Astrocyte of the cerebellum (primary cell): ENCODE results near the gene MRPS5.

Experiments used
- DNase-seq: peaks from one replicate; pipeline ENCODE4 v3.0.0-alpha.2; 2011; ENCODE audit warnings: low read depth
- H3K4me3 ChIP-seq: 2 replicates; pipeline ENCODE4 v1.5.1; 2011; ENCODE audit warnings: mild to moderate bottlenecking, low read depth, low read length, moderate library complexity
- CTCF ChIP-seq: IDR thresholded peaks from 2 replicates; pipeline ENCODE4 v1.5.1; 2012; ENCODE audit warnings: low read length, low read depth, moderate library complexity, mild to moderate bottlenecking; ENCODE audit errors: missing control alignments
- in situ Hi-C: cut with HindIII; loops from 2 replicates; pipeline ENCODE4 v1.10.0; 2017; ENCODE audit warnings: low sequenced_read_pairs

MRPS5 gene

GRCh38 chr2:95062242-95063085 is 59.1 kb downstream of the MRPS5 start:
- no peak for DNase-seq
- in situ Hi-C loops, result no loop called here
- TF ChIP-seq CTCF, result no peak
- no peak overlapping the region for H3K4me3 ChIP-seq

- no peak for TF ChIP-seq CTCF
Observed at GRCh38 chr2:95061601-95062183, 59.9 kb downstream of the MRPS5 start.

GRCh38 chr2:95061119-95061512 is 60.5 kb downstream of the MRPS5 start:
- TF ChIP-seq CTCF, result no peak
- DNase-seq, result no peak
- H3K4me3 ChIP-seq, result no peak overlapping the region
- in situ Hi-C loops, result no loop called here

More at GRCh38 chr2:95061601-95062183, 59.9 kb downstream of the MRPS5 start:
- H3K4me3 ChIP-seq, result no peak overlapping the region
- DNase-seq, result no peak
- in situ Hi-C loops, result no loop called here

- TF ChIP-seq CTCF, result no peak
- DNase-seq, result no peak
- in situ Hi-C loops, result no loop called here
- H3K4me3 ChIP-seq, result no peak overlapping the region
Observed at GRCh38 chr2:95060446-95061118, 61.0 kb downstream of the MRPS5 start.

- in situ Hi-C loops, result no loop called here
Observed at GRCh38 chr2:95059656-95060370, 61.8 kb downstream of the MRPS5 start.

More at GRCh38 chr2:95059656-95060370, 61.8 kb downstream of the MRPS5 start:
- no peak overlapping the region for H3K4me3 ChIP-seq
- no peak for DNase-seq
- TF ChIP-seq CTCF, result no peak
